ENCODE data around the gene ZNF398.
"Not testable (repeated sequence)": the region's sequence is repeated elsewhere in the genome, so short reads cannot be mapped to it uniquely, and the experiment has no call there.

The ZNF398 gene, protein sequence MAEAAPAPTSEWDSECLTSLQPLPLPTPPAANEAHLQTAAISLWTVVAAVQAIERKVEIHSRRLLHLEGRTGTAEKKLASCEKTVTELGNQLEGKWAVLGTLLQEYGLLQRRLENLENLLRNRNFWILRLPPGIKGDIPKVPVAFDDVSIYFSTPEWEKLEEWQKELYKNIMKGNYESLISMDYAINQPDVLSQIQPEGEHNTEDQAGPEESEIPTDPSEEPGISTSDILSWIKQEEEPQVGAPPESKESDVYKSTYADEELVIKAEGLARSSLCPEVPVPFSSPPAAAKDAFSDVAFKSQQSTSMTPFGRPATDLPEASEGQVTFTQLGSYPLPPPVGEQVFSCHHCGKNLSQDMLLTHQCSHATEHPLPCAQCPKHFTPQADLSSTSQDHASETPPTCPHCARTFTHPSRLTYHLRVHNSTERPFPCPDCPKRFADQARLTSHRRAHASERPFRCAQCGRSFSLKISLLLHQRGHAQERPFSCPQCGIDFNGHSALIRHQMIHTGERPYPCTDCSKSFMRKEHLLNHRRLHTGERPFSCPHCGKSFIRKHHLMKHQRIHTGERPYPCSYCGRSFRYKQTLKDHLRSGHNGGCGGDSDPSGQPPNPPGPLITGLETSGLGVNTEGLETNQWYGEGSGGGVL

DNA sequence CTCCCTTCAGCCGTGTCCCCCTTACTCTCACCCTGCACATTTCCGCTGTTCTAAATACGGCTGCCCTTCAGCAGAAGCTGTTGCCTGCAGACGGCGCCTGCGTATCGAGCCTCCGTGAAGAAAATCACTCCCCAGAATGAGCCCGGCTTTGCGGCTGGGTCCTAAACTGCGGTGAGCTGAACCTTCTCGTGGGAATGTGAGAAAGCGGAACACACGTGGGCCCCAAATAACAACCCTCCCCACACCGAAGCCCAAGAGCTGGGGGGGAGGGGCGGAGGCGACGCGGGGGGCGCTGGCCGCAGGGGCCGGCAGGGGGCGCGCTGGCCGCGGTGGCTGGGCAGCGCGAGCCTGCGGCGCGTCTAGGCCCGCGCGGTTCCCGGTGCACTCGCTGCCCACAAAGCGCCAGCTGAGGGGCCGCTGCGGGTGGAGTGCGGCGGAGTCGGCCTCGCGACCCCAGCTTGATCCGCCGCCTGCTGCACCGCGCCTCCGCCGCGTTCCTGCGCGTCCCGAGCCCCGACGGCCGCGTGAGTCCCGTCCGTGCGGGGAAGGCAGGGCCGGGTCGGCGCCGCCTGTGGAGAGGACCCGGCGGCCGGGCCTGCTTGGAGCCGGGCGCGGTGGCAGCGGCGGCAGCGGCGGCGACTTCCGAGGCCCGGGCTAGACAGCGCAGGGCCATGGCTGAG lies at the start of gene ZNF398:
Gene ZNF398 (plus strand): TSS at position 382 of the 680 bp plus-strand sequence. CDS start 290 bp downstream, at position 672.
- DNase-seq = no peak

DNA sequence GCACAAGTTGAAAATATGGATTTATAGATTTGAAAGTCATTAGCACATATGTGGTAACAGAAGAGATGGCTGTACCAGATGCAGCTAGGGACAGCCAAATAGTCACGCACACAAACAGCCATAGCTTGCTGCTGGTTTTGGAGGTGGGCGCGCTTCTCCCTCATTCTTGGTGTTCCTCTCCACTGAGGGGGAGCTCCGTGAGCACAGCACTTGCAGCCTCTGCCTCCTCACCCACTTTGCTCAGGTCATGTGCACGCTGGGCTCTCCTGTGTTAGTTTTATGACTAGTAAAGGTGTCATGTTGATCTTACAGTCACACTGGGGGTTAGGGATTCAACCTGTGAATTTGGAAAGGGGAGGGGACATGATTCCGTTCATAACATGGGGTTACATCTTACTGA lies 48.2 kb upstream of the ZNF398 start:
- DNase-seq = no peak

DNA sequence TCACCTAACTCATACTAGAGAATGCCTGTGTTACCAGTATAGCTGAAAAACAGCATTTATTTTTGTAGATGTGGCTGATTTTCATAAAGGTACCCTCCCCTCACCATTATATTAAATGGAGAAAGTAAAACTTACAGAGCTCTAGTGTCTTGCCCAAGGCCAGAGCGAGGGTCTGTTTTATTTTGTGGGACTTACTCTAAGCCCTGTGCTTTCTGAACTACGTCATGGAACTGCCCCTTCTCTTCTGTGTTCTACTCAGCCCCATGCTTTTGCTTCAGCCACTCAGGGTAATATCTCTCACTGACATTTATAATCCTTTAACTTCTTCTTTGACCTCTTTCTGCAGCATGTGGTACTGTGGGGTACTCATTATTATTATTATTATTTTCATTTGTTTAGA lies 46.4 kb upstream of the ZNF398 start:
- DNase-seq = no peak

DNA sequence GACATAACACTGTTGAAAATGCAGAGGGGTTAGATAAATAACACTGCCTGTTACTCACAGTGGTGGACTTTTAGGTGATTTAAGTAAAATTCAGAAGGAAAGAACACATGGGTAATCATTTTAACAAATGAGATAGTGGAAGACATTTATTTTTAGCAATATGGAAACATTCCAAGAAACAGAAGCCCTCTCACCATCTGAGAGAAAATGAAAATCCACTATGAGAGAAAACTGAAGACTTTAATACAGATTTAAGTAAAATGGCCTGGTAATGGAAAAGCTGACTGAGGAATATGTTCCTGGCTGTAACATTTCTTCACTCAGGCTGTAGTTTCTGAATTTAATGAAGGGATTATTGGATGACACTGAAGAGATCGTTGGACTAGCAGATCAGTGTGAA lies 44.6 kb upstream of the ZNF398 start:
- no peak for DNase-seq

DNA sequence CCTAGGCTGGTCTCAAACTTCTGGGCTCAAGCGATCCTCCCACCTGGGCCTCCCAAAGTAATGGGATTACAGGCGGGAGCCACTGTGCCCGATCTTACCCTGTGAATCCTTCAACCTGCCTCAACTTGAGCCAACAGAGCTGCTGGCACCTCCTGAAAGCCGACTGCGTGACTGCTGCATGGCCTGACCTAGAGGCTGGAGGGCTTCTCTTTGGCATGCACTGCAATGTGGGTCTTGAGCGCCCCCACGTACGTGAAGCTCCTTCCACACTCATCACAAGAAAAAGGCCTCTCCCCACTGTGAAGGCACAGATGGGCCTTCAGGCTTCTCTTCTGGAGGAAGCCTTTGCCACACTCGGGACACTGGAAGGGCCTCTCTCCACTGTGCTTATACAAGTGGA lies 43.8 kb upstream of the ZNF398 start:
- no peak for DNase-seq

DNA sequence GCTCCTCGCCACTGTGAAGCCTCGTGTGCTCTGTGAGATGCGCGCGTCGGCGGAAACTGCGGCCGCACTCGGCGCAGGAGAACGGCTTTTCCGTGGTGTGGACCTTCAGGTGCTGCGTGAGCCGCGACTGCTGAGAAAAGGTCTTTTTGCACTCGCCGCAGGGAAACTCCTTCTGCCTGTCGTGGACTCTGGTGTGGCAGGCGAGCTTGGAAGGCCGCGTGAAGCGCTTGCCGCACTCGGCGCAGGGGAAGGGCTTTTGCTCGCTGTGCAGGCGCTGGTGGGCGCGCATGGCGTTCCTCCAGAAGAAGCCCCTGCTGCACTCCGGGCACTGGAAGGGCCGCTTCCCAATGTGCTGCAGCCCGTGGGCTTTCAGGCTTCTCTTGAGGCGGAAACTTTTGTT lies 43.0 kb upstream of the ZNF398 start:
- no peak for DNase-seq

DNA sequence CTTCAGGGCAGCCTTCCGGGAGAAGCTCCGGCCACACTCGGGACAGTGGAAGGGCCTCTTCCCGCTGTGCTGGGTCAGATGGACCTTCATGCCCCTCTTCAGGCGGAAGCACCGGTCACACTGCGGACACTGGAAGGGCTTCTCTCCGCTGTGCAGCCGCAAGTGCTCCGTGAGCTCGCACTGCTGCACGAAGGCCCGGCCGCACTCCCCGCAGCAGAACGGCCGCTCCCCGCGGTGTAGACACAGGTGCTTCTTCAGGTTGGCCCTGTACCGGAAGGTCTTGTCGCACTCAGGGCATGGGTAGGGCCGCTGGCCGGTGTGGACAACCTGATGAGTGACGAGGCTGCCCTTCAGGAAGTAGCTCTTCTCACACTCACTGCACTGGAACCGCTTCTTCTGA lies 42.5 kb upstream of the ZNF398 start:
- no peak for DNase-seq

DNA sequence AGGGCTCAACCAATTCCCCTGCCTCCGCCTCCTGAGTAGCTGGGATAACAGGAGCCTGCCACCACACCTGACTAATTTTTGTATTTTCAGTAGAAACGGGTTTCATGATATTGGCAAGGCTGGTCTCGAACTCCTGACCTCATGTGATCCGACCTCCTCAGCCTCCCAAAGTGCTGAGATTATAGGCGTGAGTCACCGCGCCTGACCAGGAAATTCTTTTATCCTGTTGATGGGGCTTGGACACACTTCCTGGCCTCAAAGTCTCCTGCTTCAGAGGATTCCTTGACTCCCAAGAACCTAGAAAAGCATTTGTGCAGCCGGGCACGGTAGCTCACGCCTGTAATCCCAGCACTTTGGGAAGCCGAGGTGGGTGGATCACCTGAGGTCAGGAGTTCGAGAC lies 37.3 kb upstream of the ZNF398 start:
- DNase-seq = no peak

DNA sequence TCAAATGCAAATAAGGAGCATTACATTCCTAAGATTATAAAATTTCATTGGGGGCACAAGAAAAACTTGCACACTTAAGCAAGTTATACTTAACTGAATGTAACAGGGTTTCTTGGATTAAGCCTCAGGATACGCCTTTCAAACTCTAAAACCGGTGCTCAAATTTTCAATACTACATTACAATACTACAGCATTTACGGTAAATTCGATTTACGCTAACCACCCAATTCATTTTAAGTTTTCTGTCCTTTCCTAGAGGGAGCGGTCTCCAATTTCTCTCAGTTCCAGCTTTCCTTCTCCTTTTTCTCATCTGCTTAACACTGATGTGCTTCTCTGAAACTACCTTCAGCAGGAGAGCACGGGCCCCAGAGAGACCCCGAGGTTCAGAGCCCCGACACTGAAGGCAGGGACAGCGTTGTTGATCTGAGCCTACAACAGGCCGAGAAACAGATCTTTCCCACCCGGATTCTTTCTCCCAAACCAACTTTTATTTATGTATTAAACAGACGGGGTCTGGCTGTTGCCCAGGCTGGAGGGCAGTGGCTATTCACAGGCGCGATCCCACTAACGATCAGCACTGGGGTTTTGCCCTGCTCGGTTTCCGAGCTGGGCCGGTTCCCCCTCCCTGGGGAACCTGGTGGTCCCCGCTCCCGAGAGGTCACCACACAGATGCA lies 21.9 kb upstream of the ZNF398 start:
- no peak for DNase-seq

DNA sequence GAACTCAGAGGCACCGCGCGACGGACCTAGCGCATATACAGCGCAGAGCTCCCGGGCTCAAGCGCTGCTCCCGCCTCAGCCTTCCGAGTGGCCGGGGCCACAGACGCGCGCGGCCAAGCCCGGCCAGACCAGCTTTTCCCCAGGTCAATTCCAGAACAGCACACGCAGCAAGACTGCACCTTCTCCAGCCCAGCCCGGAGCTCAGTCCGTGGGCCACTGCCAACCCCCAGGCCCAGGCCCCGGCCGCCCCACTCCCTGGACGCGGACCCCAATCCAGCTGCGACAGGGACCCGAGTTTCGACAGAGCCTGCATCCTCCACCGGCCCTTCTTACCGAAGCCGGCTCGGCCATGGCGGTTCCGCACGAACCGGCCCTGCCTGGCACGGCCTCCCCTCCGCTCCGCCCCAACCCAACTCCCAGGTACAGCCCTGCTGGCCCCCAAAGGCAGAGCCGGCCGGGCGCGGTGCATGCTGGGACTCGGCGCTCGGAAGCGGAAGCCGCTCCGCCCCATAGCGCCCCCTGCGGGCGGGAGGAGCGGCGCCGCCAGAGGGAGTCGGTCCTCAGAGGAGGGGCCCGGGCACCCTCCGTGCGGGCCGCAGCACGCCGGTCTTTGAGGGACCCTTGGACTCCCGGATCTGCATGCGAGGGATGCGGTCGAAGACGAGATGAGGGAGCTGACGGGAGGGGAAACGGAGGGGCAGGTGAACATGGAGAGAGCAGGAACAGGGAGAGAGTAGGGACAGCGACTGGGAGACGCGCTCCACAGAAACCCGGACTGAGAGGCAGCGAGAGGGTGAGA lies 21.2 kb upstream of the ZNF398 start, which contains the start of gene ZNF425:
Gene ZNF425 (minus strand): TSS at position 462 of the 799 bp plus-strand sequence. CDS start 111 bp downstream, at position 351.
- DNase-seq = peak; percentile 81

DNA sequence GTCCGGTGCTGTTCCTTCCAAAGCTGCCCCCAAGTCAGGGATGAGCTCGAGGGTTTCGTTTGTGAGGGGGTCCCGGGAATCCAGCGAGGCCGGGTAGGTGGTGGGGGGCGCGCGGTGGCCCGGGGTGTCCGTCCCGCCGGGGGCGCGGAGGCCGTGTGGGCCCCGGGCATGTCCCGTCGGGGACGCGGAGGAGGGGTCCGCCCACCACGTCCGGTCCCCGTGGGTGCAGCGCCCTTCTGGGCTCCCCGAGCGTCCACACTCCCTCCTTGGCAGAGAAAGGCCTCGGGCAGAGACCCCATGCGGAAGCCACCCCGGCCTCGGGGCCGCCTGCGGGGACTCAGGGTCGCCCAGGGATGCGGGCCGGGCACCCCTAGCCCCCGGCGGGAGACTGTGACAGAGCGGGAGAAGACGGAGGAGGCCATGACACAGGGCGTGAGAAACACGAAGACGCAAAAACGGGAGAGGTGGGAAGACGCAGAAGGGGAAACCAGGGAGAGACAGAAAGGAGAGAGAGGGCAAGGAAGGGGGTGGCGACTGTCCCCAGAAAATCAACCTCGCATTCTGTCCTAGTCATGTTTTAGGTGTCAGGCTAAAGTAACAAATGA lies 20.5 kb upstream of the ZNF398 start:
- DNase-seq = no peak

DNA sequence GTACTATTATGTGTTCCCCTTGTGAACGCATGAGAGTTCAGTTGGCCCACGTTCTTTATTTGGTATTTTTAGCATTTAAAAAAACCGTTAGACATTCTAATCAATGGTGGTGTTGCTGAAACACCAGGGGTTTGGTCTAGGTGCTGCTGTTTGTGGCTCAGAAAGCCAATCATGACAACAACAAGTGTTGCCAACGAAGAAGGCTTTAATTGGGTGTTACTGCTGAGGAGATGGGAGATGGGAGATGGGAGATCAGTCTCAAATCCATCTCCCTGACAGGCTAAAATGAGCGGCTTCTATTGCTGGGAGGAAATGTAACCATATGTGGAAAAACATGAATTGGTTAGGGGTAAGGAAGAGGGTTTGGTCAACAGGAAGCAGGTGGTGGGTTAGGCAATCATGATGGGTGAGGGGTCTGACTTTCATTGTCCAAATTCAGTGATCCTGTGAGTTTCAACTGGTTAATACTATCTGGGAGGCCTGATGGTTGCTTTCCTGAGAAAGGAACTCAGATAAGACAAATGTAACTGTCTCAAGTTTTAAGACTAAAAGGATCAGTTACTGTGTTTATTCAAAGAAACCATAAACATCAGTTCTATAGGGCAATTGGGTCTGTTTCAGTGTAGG lies 16.6 kb upstream of the ZNF398 start:
- DNase-seq = no peak

DNA sequence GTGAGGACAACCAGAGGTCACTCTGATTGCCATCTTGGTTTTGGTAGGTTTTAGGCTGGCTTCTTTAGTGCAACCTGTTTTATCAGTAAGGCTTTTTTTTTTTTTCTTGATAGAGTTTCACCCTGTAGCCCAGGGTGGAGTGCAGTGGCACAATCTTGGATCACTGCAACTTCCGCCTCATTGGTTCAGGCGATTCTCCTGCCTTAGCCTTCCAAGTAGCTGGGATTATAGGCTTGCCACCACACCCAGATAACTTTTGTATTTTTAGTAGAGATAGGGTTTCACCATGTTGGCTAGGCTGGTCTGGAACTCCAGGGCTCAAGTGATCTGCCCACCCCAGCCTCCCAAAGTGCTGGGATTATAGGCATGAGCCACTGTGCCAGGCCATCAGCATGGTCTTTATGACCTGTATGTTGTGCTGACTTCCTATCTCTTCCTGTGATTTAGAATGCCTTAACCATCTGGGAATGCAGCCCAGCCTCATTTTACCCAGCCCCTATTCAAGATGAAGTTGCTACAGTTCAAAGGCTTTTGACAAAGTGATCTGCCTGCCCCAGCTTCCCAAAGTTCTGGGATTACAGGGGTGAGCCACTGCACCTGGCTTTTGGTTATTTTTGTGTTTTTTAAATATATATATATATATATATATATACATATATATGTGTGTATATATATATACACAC lies 14.1 kb upstream of the ZNF398 start:
- no peak for DNase-seq

DNA sequence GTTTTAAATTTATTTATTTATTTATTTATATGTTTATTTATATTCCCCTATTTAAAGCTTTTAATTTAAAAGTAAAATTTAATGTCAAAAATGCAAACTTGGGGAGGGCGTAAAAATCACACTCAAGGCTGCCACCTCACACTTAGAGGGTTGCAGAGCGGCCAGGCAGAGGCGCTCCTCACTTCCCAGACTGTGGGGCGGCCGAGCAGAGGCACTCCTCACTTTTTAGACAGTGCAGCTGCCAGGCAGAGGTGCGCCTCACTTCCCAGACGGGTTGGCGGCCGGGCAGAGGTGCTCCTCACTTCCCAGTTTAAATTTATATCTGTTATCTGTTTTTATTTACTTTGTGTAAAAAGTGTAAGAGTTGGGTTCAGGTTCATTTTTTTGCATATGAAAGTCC lies 11.1 kb upstream of the ZNF398 start:
- no peak for DNase-seq

DNA sequence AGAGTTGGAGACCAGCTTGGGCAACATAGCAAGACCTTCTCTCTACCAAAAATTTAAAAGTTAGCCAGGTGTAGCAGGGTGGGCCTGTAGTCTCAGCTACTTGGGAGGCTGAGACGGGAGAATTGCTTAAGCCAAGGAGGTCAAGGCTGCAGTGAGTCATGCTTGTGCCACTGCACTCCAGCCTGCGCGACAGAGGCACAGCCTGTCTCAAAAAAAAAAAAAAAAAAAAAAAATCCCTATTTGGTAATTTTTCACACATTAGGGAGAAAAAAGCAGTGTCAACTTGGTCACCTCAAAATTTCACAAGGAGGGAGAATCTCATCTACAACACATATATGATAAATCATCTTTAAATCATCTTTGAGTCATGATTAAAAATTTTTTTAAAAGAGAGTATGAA lies 6.4 kb upstream of the ZNF398 start:
- no peak for DNase-seq

DNA sequence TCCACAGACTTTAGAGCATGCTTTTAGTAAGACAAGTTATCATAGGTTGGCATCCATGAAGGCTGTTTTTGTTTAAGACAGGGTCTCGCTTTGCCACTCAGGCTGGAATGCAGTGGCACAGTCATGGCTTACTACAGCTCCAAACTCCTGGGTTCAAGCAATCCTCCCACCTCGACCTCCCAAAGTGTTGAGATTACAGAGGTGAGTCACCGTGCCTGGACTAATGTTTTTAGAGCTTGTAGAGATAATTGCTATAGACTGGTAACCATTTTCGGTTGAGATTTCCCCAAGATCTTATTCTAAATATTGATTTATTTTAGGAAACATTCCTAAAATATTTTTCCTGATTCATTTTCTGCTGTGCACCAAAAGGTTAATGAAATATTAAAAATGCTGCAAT lies 5.4 kb upstream of the ZNF398 start:
- DNase-seq = no peak

DNA sequence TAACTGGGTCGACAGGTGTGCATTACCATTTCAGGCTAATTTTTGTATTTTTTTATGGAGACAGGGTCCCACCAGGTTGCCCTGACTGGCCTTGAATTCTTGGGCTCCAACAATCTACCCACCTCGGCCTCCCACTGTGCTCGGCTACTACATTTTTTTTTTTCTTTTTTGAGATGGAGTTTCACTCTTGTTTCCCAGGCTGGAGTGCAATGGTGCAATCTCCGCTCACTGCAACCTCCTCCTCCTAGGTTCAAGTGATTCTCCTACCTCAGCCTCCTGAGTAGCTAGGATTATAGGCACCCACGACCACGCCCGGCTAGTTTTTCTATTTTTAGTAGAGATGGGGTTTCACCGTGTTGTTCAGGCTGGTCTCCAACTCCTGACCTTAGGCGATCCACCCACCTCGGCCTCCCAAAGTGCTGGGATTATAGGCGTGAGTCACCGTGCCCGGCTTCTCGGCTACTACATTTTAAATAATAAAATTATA lies 2.8 kb upstream of the ZNF398 start:
- not testable (repeated sequence) for DNase-seq

DNA sequence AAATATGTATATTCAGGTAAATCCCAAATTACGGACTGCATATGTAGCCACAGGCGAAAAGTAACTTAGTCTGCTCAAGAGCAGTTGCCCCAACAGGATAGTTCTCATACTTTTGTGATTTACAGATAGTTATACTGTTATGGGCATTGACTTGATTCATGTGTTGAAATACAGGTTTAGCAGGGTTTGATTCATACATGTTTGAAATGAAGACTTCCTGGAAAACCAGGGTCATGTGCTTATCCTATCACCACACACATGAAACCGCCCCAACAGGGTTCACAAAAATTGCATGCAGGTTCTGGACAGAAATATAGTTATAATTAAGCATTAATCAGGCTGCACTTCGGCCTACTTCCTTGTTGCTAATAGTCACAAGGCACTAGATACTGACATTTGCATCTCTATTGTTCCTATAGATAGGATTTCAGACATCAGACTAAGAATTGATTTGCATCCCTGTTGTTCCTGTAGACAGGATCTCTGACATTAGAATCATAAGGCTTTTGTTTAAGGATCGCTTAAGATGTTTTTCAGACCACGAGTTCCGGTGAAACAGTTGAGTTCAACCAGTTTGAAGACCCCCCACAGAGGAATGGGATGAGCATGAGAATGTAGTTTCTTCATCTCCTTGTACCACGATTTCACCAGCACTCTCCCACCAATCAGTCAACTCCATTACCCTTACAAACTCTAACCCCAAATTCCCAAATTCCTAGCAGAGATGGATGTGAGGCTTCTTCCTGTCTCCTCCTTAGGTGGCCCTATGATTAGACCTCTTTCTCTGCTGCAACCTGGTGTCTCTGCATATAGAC lies 2.0 kb upstream of the ZNF398 start:
- DNase-seq = no peak

DNA sequence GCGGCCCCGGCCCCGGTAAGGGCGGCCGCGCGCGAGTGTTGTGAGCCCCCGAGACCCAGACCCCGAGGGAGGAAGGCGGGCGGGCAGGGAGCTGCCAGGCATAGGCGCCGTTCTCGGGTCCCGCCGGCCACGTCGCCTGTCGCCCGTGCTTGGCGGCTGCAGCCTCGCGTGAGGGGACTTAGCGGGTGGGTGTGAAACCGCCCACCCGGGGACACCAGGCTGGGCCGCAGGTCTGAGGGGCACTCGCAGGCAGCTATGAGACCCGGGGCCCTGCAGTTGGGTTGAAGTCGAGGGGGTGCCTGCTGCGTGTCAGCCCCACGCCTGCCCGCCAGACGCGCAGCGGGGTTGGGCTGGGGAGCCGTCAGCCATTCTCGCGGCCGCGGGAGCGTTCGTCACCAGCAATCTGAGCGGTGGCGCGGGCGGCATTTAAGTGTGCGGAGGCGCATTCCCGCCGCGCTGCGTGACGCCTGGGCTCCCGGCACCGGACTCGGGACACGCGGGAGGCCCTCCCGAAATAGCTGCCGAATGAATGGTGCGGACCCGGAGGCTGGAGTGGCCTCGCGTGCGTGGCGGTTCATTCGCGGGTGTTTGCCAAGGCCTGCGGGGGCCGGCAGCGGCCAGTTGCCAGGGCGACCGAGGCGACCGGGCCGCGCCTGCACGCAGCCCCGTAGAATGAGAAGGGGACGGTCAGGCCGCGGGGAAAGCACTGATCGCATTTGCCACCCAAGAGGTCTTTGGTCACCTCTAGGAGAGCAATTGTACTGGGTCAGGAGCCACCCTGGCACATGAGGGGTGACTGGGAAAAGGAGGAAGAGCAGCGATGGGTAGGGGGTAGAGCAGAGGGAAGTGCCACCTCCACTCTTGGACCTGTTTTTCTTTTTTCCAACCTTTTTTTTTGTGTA lies 750 bp downstream of the ZNF398 start:
- DNase-seq = no peak
